ENCODE measurements around the gene DOCK10. TPM values are rescaled to one million over a fixed set of nuclear protein-coding genes. Genes with fewer than 3 reads are reported as not detected.
A peak's percentile ranks its signal among the peaks of the same experiment; 100 is the strongest.

Gene DOCK10
- polyA plus RNA-seq, 1 experiment = 53.0 TPM

- no peak for DNase-seq (ENCODE audit: low read depth, low spot score)
- H3K4me3 ChIP-seq (ENCODE audit: low read depth, low read length) = no peak overlapping the region
- no peaks in the 10 kb centered on the region for H3K27me3 ChIP-seq (ENCODE audit: control insufficient read depth, insufficient read depth, low read length)
- CTCF ChIA-PET = interaction anchor here (3.3 kb wide), 1 partner anchor 182 kb away, joined by 11 read pairs; no protein-coding TSS in a partner anchor
- H3K9me3 ChIP-seq (ENCODE audit: control insufficient read depth, insufficient read depth, low read length) = peaks cover 2% of the 10 kb centered on the region; the same call in 1 of the 2 replicates
- no peak overlapping the region for H3K27ac ChIP-seq (ENCODE audit: low read depth, low read length)
- POLR2A ChIA-PET = interaction anchor here (1.0 kb wide), 1 partner anchor 18 kb away, joined by 5 read pairs; no protein-coding TSS in a partner anchor
- no peak for TF ChIP-seq CTCF (IDR thresholded peaks at IDR 0.05; ENCODE audit: low read depth, low read length)
These were observed 221.8 kb downstream of the DOCK10 start for GRCh38 chr2:224820283-224820991.

GRCh38 chr2:224819075-224819474 lies 223.2 kb downstream of the DOCK10 start:
- peaks cover 2% of the 10 kb centered on the region; the same call in 1 of the 2 replicates for H3K9me3 ChIP-seq (ENCODE audit: control insufficient read depth, insufficient read depth, low read length)
- no peak overlapping the region for H3K27ac ChIP-seq (ENCODE audit: low read depth, low read length)
- no peaks in the 10 kb centered on the region for H3K27me3 ChIP-seq (ENCODE audit: control insufficient read depth, insufficient read depth, low read length)
- H3K4me3 ChIP-seq (ENCODE audit: low read depth, low read length) = no peak overlapping the region
- no peak for DNase-seq (ENCODE audit: low read depth, low spot score)
- POLR2A ChIA-PET = no interaction called here
- TF ChIP-seq CTCF (IDR thresholded peaks at IDR 0.05; ENCODE audit: low read depth, low read length) = no peak
- CTCF ChIA-PET = interaction anchor here (3.3 kb wide), 1 partner anchor 183 kb away, joined by 11 read pairs; no protein-coding TSS in a partner anchor

GRCh38 chr2:224817676-224818075 lies 224.6 kb downstream of the DOCK10 start:
- no peak overlapping the region for H3K4me3 ChIP-seq (ENCODE audit: low read depth, low read length)
- H3K27me3 ChIP-seq (ENCODE audit: control insufficient read depth, insufficient read depth, low read length) = no peaks in the 10 kb centered on the region
- peak overlapping the region; percentile 71 for H3K27ac ChIP-seq (ENCODE audit: low read depth, low read length)
- no peak for DNase-seq (ENCODE audit: low read depth, low spot score)
- ChIA-PET POLR2A (no interaction called here), CTCF (interaction anchor here (1.3 kb wide), 1 partner anchor 841 kb away, joined by 3 read pairs; no protein-coding TSS in a partner anchor)
- TF ChIP-seq CTCF (IDR thresholded peaks at IDR 0.05; ENCODE audit: low read depth, low read length) = no peak
- peaks cover 2% of the 10 kb centered on the region; the same call in 1 of the 2 replicates for H3K9me3 ChIP-seq (ENCODE audit: control insufficient read depth, insufficient read depth, low read length)

DNA sequence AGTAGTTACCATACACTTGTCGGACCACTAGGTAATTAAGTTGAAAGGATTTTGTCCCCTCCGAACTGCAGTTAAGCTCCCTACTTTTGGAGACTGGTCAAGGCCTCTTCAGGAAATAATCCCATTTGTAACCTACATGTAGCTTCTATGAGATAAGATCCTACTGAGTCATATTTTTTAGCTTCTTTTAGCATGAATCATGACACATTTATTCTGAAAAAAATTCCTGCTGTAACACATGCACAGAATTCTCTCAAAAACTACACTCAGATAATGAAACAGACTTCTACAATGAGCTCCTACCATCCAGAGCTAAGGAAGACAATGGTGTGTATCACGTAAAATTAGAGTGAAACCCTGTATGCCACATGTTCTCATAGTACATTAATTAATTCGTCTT lies 225.5 kb downstream of the DOCK10 start:
- CTCF ChIA-PET = interaction anchor here (0.9 to 1.6 kb wide), 3 partner anchors 38 to 842 kb away, joined by 3 to 9 read pairs (median 3); no protein-coding TSS in a partner anchor
- no peak overlapping the region for H3K27ac ChIP-seq (ENCODE audit: low read depth, low read length)
- no peaks in the 10 kb centered on the region for H3K27me3 ChIP-seq (ENCODE audit: control insufficient read depth, insufficient read depth, low read length)
- no peak for TF ChIP-seq CTCF (IDR thresholded peaks at IDR 0.05; ENCODE audit: low read depth, low read length)
- peaks cover 2% of the 10 kb centered on the region; the same call in 1 of the 2 replicates for H3K9me3 ChIP-seq (ENCODE audit: control insufficient read depth, insufficient read depth, low read length)
- DNase-seq (ENCODE audit: low read depth, low spot score) = no peak
- 0 out of 2 replicates have a peak overlapping the region, but pooled peaks have one; percentile 5 for H3K4me3 ChIP-seq (ENCODE audit: low read depth, low read length)
- POLR2A ChIA-PET = interaction anchor here (0.8 kb wide), 1 partner anchor 21 kb away, joined by 4 read pairs; no protein-coding TSS in a partner anchor

- CTCF ChIA-PET = no interaction called here
- H3K9me3 ChIP-seq (ENCODE audit: control insufficient read depth, insufficient read depth, low read length) = peaks cover 2% of the 10 kb centered on the region; the same call in 1 of the 2 replicates
- H3K27ac ChIP-seq (ENCODE audit: low read depth, low read length) = no peak overlapping the region
- TF ChIP-seq CTCF (IDR thresholded peaks at IDR 0.05; ENCODE audit: low read depth, low read length) = no peak
- POLR2A ChIA-PET = no interaction called here
- H3K27me3 ChIP-seq (ENCODE audit: control insufficient read depth, insufficient read depth, low read length) = no peaks in the 10 kb centered on the region
- DNase-seq (ENCODE audit: low read depth, low spot score) = no peak
- no peak overlapping the region for H3K4me3 ChIP-seq (ENCODE audit: low read depth, low read length)
These were observed 228.7 kb downstream of the DOCK10 start for GRCh38 chr2:224813578-224813977.
